Measurements from ENCODE around the gene CHRNB1.
A peak's percentile ranks its signal among the peaks of the same experiment; 100 is the strongest.

Gene CHRNB1

GRCh38 chr17:7403043-7403726, 41.7 kb upstream of the CHRNB1 start:
- H3K4me1 ChIP-seq (ENCODE audit: control insufficient read depth, insufficient read depth, low read length) = peaks cover 8% of the 10 kb centered on the region
- peak overlapping the region; percentile 81 for H3K27ac ChIP-seq (ENCODE audit: extremely low read depth, low read depth, low read length)
- peak overlapping the region; percentile 83 for H3K4me3 ChIP-seq (ENCODE audit: low read depth, low read length)
- ChIA-PET POLR2A (interaction anchor here (0.5 to 3.2 kb wide), 43 partner anchors 8 to 530 kb away, joined by 3 to 67 read pairs (median 6); partner anchors contain the start of genes ACADVL, ATP1B2, CD68 and CHRNB1), CTCF (interaction anchor here (0.6 to 2.7 kb wide), 7 partner anchors 9 to 314 kb away, joined by 3 to 21 read pairs (median 4); partner anchors contain the start of genes PLSCR3 and TMEM102)
- H3K36me3 ChIP-seq (ENCODE audit: control insufficient read depth in 2 of 2, insufficient read depth in 1 of 2, low read length in 2 of 2) = peaks cover 6 to 7% of the 10 kb centered on the region in 2 experiments; a peak in 2 of 3 replicates
- no peaks in the 10 kb centered on the region for H3K9me3 ChIP-seq (ENCODE audit: control insufficient read depth, insufficient read depth, low read depth, low read length)
- TF ChIP-seq ZFHX2 (tag by site-specific recombination; conservative IDR thresholded peaks at IDR 0.05) = 0 out of 2 replicates have a peak, but pooled peaks have one; percentile 10
- TF ChIP-seq ZNF76 (tag by site-specific recombination; IDR thresholded peaks at IDR 0.05; ENCODE audit: borderline replicate concordance, low read depth) = 0 out of 2 replicates have a peak, but pooled peaks have one; percentile 31
- no peak for TF ChIP-seq ZNF654 (tag by site-specific recombination; IDR thresholded peaks at IDR 0.05; ENCODE audit: low read depth)
- TF ChIP-seq PATZ1 (tag by site-specific recombination; IDR thresholded peaks at IDR 0.05) = peak; percentile 74
- TF ChIP-seq SP7 (tag by site-specific recombination; IDR thresholded peaks at IDR 0.05) = no peak
- no peak for TF ChIP-seq KLF16 (tag by site-specific recombination; IDR thresholded peaks at IDR 0.05)
- no peak for TF ChIP-seq REPIN1 (tag by site-specific recombination; IDR thresholded peaks at IDR 0.05; ENCODE audit: low read depth)
- no peak for TF ChIP-seq ZNF768 (tag by site-specific recombination; IDR thresholded peaks at IDR 0.05)
- no peak for TF ChIP-seq ZNF549 (tag by site-specific recombination; IDR thresholded peaks at IDR 0.05)
- no peak for TF ChIP-seq ZNF843 (tag by site-specific recombination; IDR thresholded peaks at IDR 0.05)
- no peak for TF ChIP-seq ZNF626 (tag by site-specific recombination; IDR thresholded peaks at IDR 0.05)
- TF ChIP-seq ZNF169 (tag by site-specific recombination; IDR thresholded peaks at IDR 0.05) = no peak
- TF ChIP-seq HIC1 (tag by site-specific recombination; IDR thresholded peaks at IDR 0.05) = peak; percentile 63; the same call in 1 of the 2 replicates
- no peak for TF ChIP-seq ZNF830 (tag by site-specific recombination; IDR thresholded peaks at IDR 0.05; ENCODE audit: low read depth)
- TF ChIP-seq KLF9 (tag by site-specific recombination; IDR thresholded peaks at IDR 0.05; ENCODE audit: low read depth) = peak; percentile 53; the same call in 1 of the 2 replicates
- 0 out of 2 replicates have a peak, but pooled peaks have one; percentile 31 for TF ChIP-seq ZBTB17 (tag by site-specific recombination; IDR thresholded peaks at IDR 0.05)
- peak; percentile 80 for TF ChIP-seq ZNF600 (tag by site-specific recombination; IDR thresholded peaks at IDR 0.05)
- TF ChIP-seq ZBTB26 (tag by site-specific recombination; optimal IDR thresholded peaks at IDR 0.05) = no peak
- no peak for TF ChIP-seq ZNF544 (tag by site-specific recombination; IDR thresholded peaks at IDR 0.05)
- no peak for TF ChIP-seq MYNN (tag by site-specific recombination; IDR thresholded peaks at IDR 0.05; ENCODE audit: borderline replicate concordance)
- 0 out of 2 replicates have a peak, but pooled peaks have one; percentile 20 for TF ChIP-seq ZBTB7A (tag by site-specific recombination; IDR thresholded peaks at IDR 0.05; ENCODE audit: low read depth)
- TF ChIP-seq ZNF23 (tag by site-specific recombination; IDR thresholded peaks at IDR 0.05; ENCODE audit: borderline replicate concordance) = no peak
- TF ChIP-seq ZNF571 (tag by site-specific recombination; IDR thresholded peaks at IDR 0.05) = no peak
- TF ChIP-seq ZNF398 (tag by site-specific recombination; IDR thresholded peaks at IDR 0.05) = no peak
- TF ChIP-seq ZNF624 (tag by site-specific recombination; IDR thresholded peaks at IDR 0.05) = no peak
- TF ChIP-seq ZNF335 (tag by site-specific recombination; conservative IDR thresholded peaks at IDR 0.05) = peak; percentile 90
- no peak for TF ChIP-seq ZIC2 (tag by site-specific recombination; IDR thresholded peaks at IDR 0.05)
- TF ChIP-seq PBX3 (CRISPR knock-in tag; IDR thresholded peaks at IDR 0.05) = no peak
- 0 out of 2 replicates have a peak, but pooled peaks have one; percentile 62 for TF ChIP-seq ZBTB48 (tag by site-specific recombination; IDR thresholded peaks at IDR 0.05)
- TF ChIP-seq ZBTB20 (tag by site-specific recombination; IDR thresholded peaks at IDR 0.05) = peak; percentile 35; the same call in 1 of the 2 replicates
